ENCODE data around the gene CXorf58. TPM values are rescaled to one million over a fixed set of nuclear protein-coding genes. Genes with fewer than 3 reads are reported as not detected.
"Not testable (repeated sequence)": the region's sequence is repeated elsewhere in the genome, so short reads cannot be mapped to it uniquely, and the experiment has no call there.

Gene CXorf58
- polyA plus RNA-seq (2013, experiment 1 of 4): not detected
- polyA plus RNA-seq (2013, experiment 2 of 4): not detected
- not detected for polyA plus RNA-seq (2013, experiment 3 of 4)
- not detected for polyA plus RNA-seq (2013, experiment 4 of 4)

GRCh38 chrX:23907498-23908218, at the start of gene CXorf58, which contains the start of gene APOO:
Gene CXorf58, plus strand, starts transcription at chrX:23908006. Its CDS starts 2,297 bp downstream, at chrX:23910303.
Gene APOO, minus strand, starts transcription at chrX:23907938. Its CDS starts 236 bp downstream, at chrX:23907702.
- Histone ChIP-seq H3K4me1 (ENCODE audit: control insufficient read depth, insufficient read depth, low read length) (no peaks in the 10 kb centered on the region), H3K27me3 (ENCODE audit: control insufficient read depth, insufficient read depth, low read length, poor library complexity, severe bottlenecking) (no peaks in the 10 kb centered on the region), H3K27ac (ENCODE audit: insufficient read depth, low read depth, low read length, poor library complexity, severe bottlenecking) (peak within 1 kb of the TSS; percentile 81), H3K36me3 (ENCODE audit: control insufficient read depth, insufficient read depth, low read length) (no peaks in the 10 kb centered on the region), H3K4me3 (ENCODE audit: insufficient read depth, low read depth, low read length) (peak within 1 kb of the TSS; percentile 65), H3K9me3 (ENCODE audit: control insufficient read depth, low read length) (no peaks in the 10 kb centered on the region)
- 0% methylated on average over 81 of the region's 81 CpGs for WGBS, 2 experiments

GRCh38 chrX:23859238-23859637, 48.6 kb upstream of the CXorf58 start:
- H3K9me3 ChIP-seq (ENCODE audit: control insufficient read depth, low read length); H3K27me3 ChIP-seq (ENCODE audit: control insufficient read depth, insufficient read depth, low read length, poor library complexity, severe bottlenecking); H3K36me3 ChIP-seq (ENCODE audit: control insufficient read depth, insufficient read depth, low read length); H3K4me1 ChIP-seq (ENCODE audit: control insufficient read depth, insufficient read depth, low read length); H3K27ac ChIP-seq (ENCODE audit: insufficient read depth, low read depth, low read length, poor library complexity, severe bottlenecking); H3K4me3 ChIP-seq (ENCODE audit: insufficient read depth, low read depth, low read length): not testable (repeated sequence)
- 95 to 96% methylated on average over 7 of the region's 7 CpGs for WGBS, 2 experiments

GRCh38 chrX:23861215-23861896, 46.5 kb upstream of the CXorf58 start:
- WGBS, 2 experiments: 85 to 88% methylated on average over 4 to 5 of the region's 6 CpGs

GRCh38 chrX:23861952-23862351, 45.9 kb upstream of the CXorf58 start:
- not testable (repeated sequence) for H3K4me3 ChIP-seq (ENCODE audit: insufficient read depth, low read depth, low read length); H3K27ac ChIP-seq (ENCODE audit: insufficient read depth, low read depth, low read length, poor library complexity, severe bottlenecking); H3K9me3 ChIP-seq (ENCODE audit: control insufficient read depth, low read length); H3K27me3 ChIP-seq (ENCODE audit: control insufficient read depth, insufficient read depth, low read length, poor library complexity, severe bottlenecking); H3K36me3 ChIP-seq (ENCODE audit: control insufficient read depth, insufficient read depth, low read length); H3K4me1 ChIP-seq (ENCODE audit: control insufficient read depth, insufficient read depth, low read length)
- WGBS, 2 experiments: 81 to 100% methylated on average over 1 to 2 of the region's 2 CpGs

More at GRCh38 chrX:23861215-23861896, 46.5 kb upstream of the CXorf58 start:
- no peak overlapping the region for H3K27ac ChIP-seq (ENCODE audit: insufficient read depth, low read depth, low read length, poor library complexity, severe bottlenecking)
- no peaks in the 10 kb centered on the region for H3K9me3 ChIP-seq (ENCODE audit: control insufficient read depth, low read length)
- no peaks in the 10 kb centered on the region for H3K27me3 ChIP-seq (ENCODE audit: control insufficient read depth, insufficient read depth, low read length, poor library complexity, severe bottlenecking)
- no peaks in the 10 kb centered on the region for H3K36me3 ChIP-seq (ENCODE audit: control insufficient read depth, insufficient read depth, low read length)
- no peaks in the 10 kb centered on the region for H3K4me1 ChIP-seq (ENCODE audit: control insufficient read depth, insufficient read depth, low read length)
- H3K4me3 ChIP-seq (ENCODE audit: insufficient read depth, low read depth, low read length): no peak overlapping the region

- H3K36me3 ChIP-seq (ENCODE audit: control insufficient read depth, insufficient read depth, low read length): no peaks in the 10 kb centered on the region
- no peaks in the 10 kb centered on the region for H3K27me3 ChIP-seq (ENCODE audit: control insufficient read depth, insufficient read depth, low read length, poor library complexity, severe bottlenecking)
- no peaks in the 10 kb centered on the region for H3K4me1 ChIP-seq (ENCODE audit: control insufficient read depth, insufficient read depth, low read length)
- H3K9me3 ChIP-seq (ENCODE audit: control insufficient read depth, low read length): no peaks in the 10 kb centered on the region
- H3K27ac ChIP-seq (ENCODE audit: insufficient read depth, low read depth, low read length, poor library complexity, severe bottlenecking): no peak overlapping the region
- WGBS, 2 experiments: 87 to 89% methylated on average over 5 of the region's 5 CpGs
- H3K4me3 ChIP-seq (ENCODE audit: insufficient read depth, low read depth, low read length): no peak overlapping the region
These were observed 43.0 kb upstream of the CXorf58 start for GRCh38 chrX:23864742-23865326.

GRCh38 chrX:23870041-23870440, 37.8 kb upstream of the CXorf58 start:
- Histone ChIP-seq H3K4me3 (ENCODE audit: insufficient read depth, low read depth, low read length) (no peak overlapping the region), H3K4me1 (ENCODE audit: control insufficient read depth, insufficient read depth, low read length) (no peaks in the 10 kb centered on the region), H3K27ac (ENCODE audit: insufficient read depth, low read depth, low read length, poor library complexity, severe bottlenecking) (no peak overlapping the region), H3K9me3 (ENCODE audit: control insufficient read depth, low read length) (no peaks in the 10 kb centered on the region), H3K36me3 (ENCODE audit: control insufficient read depth, insufficient read depth, low read length) (no peaks in the 10 kb centered on the region), H3K27me3 (ENCODE audit: control insufficient read depth, insufficient read depth, low read length, poor library complexity, severe bottlenecking) (no peaks in the 10 kb centered on the region)
- 92 to 100% methylated on average over 1 of the region's 2 CpGs for WGBS, 2 experiments

- Histone ChIP-seq H3K27ac (ENCODE audit: insufficient read depth, low read depth, low read length, poor library complexity, severe bottlenecking) (no peak overlapping the region), H3K9me3 (ENCODE audit: control insufficient read depth, low read length) (no peaks in the 10 kb centered on the region), H3K36me3 (ENCODE audit: control insufficient read depth, insufficient read depth, low read length) (no peaks in the 10 kb centered on the region), H3K27me3 (ENCODE audit: control insufficient read depth, insufficient read depth, low read length, poor library complexity, severe bottlenecking) (no peaks in the 10 kb centered on the region), H3K4me1 (ENCODE audit: control insufficient read depth, insufficient read depth, low read length) (no peaks in the 10 kb centered on the region), H3K4me3 (ENCODE audit: insufficient read depth, low read depth, low read length) (no peak overlapping the region)
- WGBS, 2 experiments: 89 to 95% methylated on average over 3 of the region's 4 CpGs
These were observed 35.8 kb upstream of the CXorf58 start for GRCh38 chrX:23871905-23872546.

GRCh38 chrX:23879380-23880090, 28.3 kb upstream of the CXorf58 start:
- no peaks in the 10 kb centered on the region for H3K9me3 ChIP-seq (ENCODE audit: control insufficient read depth, low read length)
- H3K4me1 ChIP-seq (ENCODE audit: control insufficient read depth, insufficient read depth, low read length): no peaks in the 10 kb centered on the region
- no peaks in the 10 kb centered on the region for H3K36me3 ChIP-seq (ENCODE audit: control insufficient read depth, insufficient read depth, low read length)
- H3K4me3 ChIP-seq (ENCODE audit: insufficient read depth, low read depth, low read length): no peak overlapping the region
- no peaks in the 10 kb centered on the region for H3K27me3 ChIP-seq (ENCODE audit: control insufficient read depth, insufficient read depth, low read length, poor library complexity, severe bottlenecking)
- 86 to 88% methylated on average over 1 to 2 of the region's 2 CpGs for WGBS, 2 experiments
- H3K27ac ChIP-seq (ENCODE audit: insufficient read depth, low read depth, low read length, poor library complexity, severe bottlenecking): no peak overlapping the region

- Histone ChIP-seq H3K27me3 (ENCODE audit: control insufficient read depth, insufficient read depth, low read length, poor library complexity, severe bottlenecking) (no peaks in the 10 kb centered on the region), H3K27ac (ENCODE audit: insufficient read depth, low read depth, low read length, poor library complexity, severe bottlenecking) (no peak overlapping the region), H3K4me3 (ENCODE audit: insufficient read depth, low read depth, low read length) (no peak overlapping the region), H3K9me3 (ENCODE audit: control insufficient read depth, low read length) (no peaks in the 10 kb centered on the region), H3K36me3 (ENCODE audit: control insufficient read depth, insufficient read depth, low read length) (no peaks in the 10 kb centered on the region), H3K4me1 (ENCODE audit: control insufficient read depth, insufficient read depth, low read length) (no peaks in the 10 kb centered on the region)
- 33 to 37% methylated on average over 9 of the region's 9 CpGs for whole genome bisulfite sequencing, 2 experiments
These were observed 24.0 kb upstream of the CXorf58 start for GRCh38 chrX:23883737-23884354.
